ENCODE data around the gene BEST3. TPM values are rescaled to one million over a fixed set of nuclear protein-coding genes. Genes with fewer than 3 reads are reported as not detected.
"Not testable (repeated sequence)": the region's sequence is repeated elsewhere in the genome, so short reads cannot be mapped to it uniquely, and the experiment has no call there.

Gene BEST3
- polyA plus RNA-seq, 1 donor from 2014 or later, result not detected

DNA sequence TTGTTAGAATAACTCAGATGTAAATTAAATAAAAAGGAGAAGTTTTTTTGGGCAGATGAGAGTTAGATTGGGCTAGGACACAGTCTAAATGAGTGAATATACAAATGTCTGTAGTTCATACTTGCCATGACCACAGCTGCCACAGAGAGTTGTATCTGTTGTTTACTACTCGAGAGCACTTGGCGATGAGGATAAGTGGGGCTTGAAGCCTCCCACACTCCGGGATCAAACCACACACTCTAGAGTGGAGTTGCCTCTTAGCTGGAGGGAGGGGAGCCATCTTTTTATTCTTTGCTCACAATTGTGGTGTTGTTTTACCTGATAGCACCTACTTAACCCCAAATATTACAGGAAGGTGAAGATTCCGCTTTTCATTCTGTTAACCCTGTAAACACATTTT lies 27.5 kb downstream of the BEST3 start:
- Mint-ChIP-seq H3K4me3 (no peak overlapping the region), H3K4me1 (no peaks in the 10 kb centered on the region)

DNA sequence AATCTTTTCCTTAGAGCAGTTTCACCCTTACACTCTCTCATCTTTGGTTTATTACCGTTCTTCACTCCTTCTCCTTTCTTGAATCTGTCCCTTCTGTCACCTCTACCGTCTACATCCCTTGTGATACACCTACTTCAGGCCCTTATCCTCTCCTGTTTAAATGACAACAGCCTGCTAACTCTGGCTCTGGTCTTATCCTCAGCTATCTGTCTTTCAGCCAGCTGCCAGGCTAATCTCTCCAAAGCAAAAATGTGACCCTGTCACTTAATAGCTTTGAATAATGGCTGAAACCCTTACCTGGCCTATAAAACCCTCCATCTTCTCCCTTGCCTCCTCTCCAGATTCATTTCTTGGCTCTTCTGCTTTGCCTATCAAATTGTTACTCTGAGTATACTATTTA lies 32.3 kb downstream of the BEST3 start:
- Mint-ChIP-seq H3K27ac (no peak overlapping the region), H3K9me3 (no peaks in the 10 kb centered on the region), H3K4me3 (no peak overlapping the region), H3K27me3 (no peaks in the 10 kb centered on the region), H3K4me1 (no peaks in the 10 kb centered on the region), H3K36me3 (no peaks in the 10 kb centered on the region)

More for the DNA sequence above, 27.5 kb downstream of the BEST3 start:
- H3K27ac Mint-ChIP-seq, result no peak overlapping the region
- no peaks in the 10 kb centered on the region for H3K27me3 Mint-ChIP-seq
- H3K9me3 Mint-ChIP-seq, result no peaks in the 10 kb centered on the region
- H3K36me3 Mint-ChIP-seq, result no peaks in the 10 kb centered on the region

DNA sequence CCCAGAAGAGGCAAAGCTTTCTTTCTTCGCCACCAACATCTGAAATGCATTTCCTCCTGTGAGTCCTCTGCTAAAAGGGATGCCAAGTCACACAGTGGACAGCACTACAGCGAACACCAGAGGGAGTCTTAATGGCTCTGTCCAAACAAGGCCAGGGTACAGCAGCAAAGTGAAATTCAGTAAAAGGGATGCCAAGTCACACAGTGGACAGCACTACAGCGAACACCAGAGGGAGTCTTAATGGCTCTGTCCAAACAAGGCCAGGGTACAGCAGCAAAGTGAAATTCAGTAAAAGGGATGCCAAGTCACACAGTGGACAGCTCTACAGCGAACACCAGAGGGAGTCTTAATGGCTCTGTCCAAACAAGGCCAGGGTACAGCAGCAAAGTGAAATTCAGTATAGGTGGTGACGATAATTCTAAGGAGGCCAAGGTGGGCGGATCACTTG lies 34.1 kb downstream of the BEST3 start:
- not testable (repeated sequence) for H3K4me1 Mint-ChIP-seq, H3K27me3 Mint-ChIP-seq, H3K4me3 Mint-ChIP-seq, H3K27ac Mint-ChIP-seq, H3K9me3 Mint-ChIP-seq, H3K36me3 Mint-ChIP-seq

DNA sequence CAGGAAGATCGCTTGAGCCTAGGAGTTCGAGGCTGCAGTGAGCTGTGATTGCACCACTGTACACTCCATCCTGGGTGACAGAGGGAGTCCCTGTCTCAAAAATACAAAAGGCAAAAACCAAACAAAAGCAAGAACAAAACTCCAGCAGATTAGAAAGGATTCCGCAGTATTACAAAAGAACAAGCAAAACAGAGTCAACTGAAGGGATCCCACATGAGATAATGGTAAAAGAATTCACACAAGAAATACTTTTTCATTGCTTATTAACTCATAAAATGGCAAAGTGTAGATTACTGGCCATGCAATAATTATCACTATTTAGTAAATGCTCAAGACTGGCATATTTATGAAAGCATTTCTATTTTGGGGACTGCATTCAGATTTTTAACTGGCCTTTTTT lies 35.4 kb downstream of the BEST3 start:
- Mint-ChIP-seq H3K27ac (no peak overlapping the region), H3K27me3 (peaks cover 2% of the 10 kb centered on the region), H3K9me3 (no peaks in the 10 kb centered on the region), H3K36me3 (no peaks in the 10 kb centered on the region), H3K4me3 (no peak overlapping the region), H3K4me1 (no peaks in the 10 kb centered on the region)

DNA sequence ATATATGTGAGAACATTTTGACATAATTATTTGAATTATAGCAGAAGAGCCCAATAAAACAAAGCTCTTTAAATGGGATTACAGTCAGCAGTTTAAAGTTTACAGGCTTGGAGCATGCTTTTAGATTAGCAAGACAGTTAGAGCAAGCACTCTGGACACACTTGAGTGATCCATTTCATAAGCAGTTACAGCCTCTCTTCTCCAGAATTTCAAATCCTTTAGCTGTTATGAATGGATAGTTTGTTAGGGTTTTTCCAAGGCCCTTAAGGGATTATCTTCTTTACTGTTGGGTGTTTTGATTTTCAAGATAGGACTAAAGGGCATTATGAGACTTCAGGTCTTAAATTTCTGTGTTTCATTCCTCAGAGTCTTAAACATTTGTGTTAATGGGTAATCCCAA lies 36.3 kb downstream of the BEST3 start:
- Mint-ChIP-seq H3K27me3 (peaks cover 3% of the 10 kb centered on the region), H3K27ac (no peak overlapping the region), H3K4me1 (no peaks in the 10 kb centered on the region), H3K9me3 (no peaks in the 10 kb centered on the region), H3K36me3 (no peaks in the 10 kb centered on the region), H3K4me3 (no peak overlapping the region)

DNA sequence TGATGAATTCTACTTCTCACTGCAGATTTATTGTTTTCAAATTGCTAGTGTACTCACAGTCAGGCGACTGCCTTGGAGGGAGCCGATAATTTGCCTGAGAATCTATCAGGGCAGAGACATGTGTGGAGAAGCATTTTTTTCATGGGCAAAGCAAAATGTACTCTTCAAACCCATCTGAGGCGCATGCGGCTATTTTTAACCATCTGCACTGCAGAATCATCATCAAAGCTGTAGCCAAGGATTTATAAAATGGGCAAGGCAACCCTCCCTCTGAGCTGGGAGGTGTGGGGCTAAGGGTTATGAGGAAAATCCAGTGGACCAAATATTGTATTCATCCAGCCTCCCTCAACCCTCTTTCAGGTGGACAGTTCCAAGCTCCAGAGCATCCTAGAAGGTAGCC lies 37.7 kb downstream of the BEST3 start:
- Mint-ChIP-seq H3K27ac (no peak overlapping the region), H3K36me3 (no peaks in the 10 kb centered on the region), H3K9me3 (no peaks in the 10 kb centered on the region), H3K27me3 (peaks cover 4% of the 10 kb centered on the region), H3K4me1 (no peaks in the 10 kb centered on the region), H3K4me3 (no peak overlapping the region)

DNA sequence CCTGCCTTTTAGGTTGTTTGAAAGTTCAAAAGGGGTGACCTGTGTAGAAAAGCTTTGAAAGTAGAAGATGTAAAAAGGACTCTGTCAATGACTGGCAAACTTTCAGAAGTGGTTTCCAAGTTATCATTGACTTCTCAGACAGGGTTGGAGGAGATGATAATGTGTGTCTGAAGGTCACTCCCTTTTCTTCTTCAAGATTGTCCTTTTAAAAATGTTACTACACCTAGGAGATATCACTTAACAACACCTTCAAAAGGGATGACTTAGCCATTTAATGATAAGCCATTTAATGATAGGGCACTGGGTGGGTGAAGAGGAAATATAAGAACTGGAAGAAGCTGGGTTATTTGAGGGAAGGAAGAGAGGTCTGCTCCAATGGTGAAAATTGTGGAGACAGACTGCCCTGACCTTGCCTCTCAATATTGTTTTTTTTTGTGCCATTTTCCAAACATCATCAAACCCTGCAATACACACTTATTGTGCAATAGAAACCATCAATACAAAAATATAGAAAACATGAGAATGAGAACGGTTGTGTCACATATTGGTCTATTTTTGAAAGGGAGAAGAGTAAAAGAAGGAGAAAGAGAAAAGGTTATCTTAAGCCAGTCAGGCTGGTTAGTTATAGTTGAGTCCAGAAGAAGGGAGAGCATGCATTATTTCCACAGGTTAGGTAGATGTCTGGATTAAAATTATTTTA lies 38.8 kb downstream of the BEST3 start:
- H3K27ac Mint-ChIP-seq, result no peak overlapping the region
- H3K27me3 Mint-ChIP-seq, result peaks cover 4% of the 10 kb centered on the region

DNA sequence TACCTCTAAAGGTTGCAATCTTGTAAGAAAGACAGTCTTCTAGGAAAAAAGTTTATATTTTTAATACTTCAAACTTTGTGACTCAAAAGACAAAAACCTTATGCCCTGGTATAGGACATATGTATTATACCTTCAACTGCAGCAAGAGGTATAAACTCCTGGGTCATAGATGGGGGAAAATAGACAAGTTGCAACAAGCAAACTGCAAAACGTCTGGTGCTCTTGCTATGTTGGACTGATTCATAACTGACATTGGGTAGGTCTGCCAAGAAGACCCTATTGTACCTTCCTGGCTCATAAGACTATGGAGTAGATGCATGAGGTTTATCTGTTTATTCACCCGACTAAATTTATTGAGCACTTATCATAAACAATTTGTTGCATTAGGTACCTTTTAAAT lies 40.9 kb downstream of the BEST3 start:
- no peak overlapping the region for H3K4me3 Mint-ChIP-seq
- no peaks in the 10 kb centered on the region for H3K36me3 Mint-ChIP-seq
- H3K4me1 Mint-ChIP-seq, result no peaks in the 10 kb centered on the region
- no peak overlapping the region for H3K27ac Mint-ChIP-seq
- H3K27me3 Mint-ChIP-seq, result peaks cover 4% of the 10 kb centered on the region
- H3K9me3 Mint-ChIP-seq, result no peaks in the 10 kb centered on the region

More for the DNA sequence above, 38.8 kb downstream of the BEST3 start:
- Mint-ChIP-seq H3K36me3 (no peaks in the 10 kb centered on the region), H3K4me3 (no peak overlapping the region), H3K9me3 (no peaks in the 10 kb centered on the region), H3K4me1 (no peaks in the 10 kb centered on the region)

DNA sequence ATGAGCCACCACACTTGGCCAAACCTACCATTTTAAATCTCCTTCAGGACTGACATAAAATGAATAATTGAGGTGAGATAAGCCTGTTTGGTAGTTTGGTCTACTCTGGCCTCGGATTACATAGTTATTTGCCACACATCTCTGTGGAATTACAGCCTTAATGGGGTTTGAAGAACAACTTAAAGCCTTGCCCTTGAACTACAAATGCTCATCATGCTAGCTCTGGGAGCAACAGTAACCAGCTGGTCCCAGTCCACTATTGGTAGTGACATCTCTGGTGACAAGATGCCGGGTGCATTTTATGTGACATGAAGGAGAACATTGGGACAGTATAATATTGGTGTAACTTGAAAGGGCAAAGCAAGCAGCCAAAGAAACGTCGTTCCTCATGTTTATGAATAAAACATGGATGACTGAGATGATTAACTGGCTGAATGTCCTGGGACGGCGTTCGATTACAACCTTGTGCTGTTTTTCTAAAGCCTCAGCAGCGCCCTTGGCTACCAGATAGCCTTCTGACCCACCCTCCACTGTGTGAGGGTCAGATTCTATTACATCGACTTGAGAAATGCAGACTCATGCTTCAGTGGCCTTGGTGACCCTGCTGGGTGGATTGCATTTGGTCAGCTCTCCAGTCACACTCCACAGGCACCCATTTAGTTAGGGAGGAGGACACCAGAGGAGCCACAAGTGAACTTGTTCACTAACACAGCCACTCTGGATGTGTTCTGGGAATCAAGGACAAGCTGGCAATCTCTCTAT lies 41.5 kb downstream of the BEST3 start:
- Mint-ChIP-seq H3K27me3 (peaks cover 4% of the 10 kb centered on the region), H3K4me3 (no peak overlapping the region)

DNA sequence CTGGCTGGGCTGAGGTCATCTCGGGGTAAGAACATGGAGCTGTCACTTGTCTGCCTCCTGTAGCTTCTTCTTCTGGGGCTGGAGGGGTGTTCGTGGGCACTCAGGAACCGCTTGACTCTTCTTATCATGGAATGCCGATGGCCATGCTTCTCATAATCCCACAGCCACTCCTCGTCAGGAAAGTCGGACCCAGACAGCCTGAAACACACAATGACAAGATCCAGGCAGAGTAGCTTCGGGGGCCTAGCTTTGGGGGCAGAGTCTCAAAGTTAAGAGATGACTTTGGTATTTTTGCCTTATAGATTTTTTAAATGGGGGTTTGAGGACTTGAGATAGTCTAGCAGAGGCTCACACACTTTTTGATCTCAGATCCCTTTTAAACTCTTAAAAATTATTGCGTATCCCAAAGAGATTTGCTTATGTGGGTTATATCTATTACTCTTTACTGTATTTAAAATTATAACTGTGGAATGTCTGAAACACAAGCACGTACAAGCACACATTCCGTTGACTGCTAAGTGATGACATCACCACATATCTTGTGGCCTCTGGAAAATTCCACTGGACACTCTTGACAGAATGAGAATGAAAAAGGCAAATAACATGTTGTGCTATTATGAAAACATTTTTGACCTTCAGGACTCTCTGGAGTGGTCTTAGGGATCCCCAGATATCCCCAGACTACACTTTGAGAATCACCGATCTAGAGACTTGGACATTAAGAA lies 43.3 kb downstream of the BEST3 start:
- no peak overlapping the region for H3K27ac Mint-ChIP-seq

More for the DNA sequence above, 41.5 kb downstream of the BEST3 start:
- Mint-ChIP-seq H3K4me1 (no peaks in the 10 kb centered on the region), H3K27ac (no peak overlapping the region), H3K9me3 (no peaks in the 10 kb centered on the region), H3K36me3 (no peaks in the 10 kb centered on the region)

DNA sequence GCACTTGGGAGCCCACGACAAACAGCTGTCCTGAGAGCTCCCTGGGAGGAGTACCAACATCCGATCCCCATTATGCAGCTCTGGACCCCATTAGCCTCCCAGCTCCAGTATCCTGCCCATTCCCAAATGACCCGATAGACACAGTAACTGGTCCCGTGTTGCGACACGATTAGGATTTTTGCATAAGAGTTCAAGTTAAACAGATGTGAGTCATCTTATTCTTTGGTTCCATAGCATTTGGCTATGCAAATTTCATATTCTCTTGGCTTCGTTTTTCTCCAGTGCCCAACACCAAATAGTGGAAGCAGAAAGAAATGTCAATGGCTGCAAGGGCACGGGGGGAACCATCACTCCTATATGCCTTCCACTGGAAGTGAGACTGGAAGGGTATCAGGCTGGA lies 45.4 kb downstream of the BEST3 start:
- Mint-ChIP-seq H3K27me3 (peaks cover 4% of the 10 kb centered on the region), H3K27ac (no peak overlapping the region), H3K36me3 (no peaks in the 10 kb centered on the region)

More for the DNA sequence above, 43.3 kb downstream of the BEST3 start:
- Mint-ChIP-seq H3K36me3 (no peaks in the 10 kb centered on the region), H3K4me3 (no peak overlapping the region), H3K9me3 (no peaks in the 10 kb centered on the region), H3K27me3 (peaks cover 4% of the 10 kb centered on the region), H3K4me1 (no peaks in the 10 kb centered on the region)

DNA sequence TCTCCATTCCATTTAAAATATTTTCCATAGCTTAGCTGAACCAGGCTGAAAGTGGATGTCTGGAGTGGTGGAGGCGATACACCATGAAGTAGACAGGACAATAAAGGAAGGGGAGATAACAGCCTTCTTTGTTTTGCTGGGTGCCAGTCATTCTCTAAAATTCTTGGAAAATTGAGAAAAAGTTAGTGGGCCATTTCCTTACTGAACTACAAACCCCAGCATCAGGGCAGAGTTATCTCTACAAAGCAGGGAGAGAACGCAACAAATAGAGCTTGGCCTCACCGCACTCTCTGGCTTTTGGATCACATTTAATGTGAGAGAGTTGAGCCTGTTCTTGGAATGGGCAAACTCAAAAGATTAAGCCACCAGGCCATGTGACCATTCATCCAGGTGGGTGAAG lies 47.2 kb downstream of the BEST3 start:
- H3K27ac Mint-ChIP-seq, result no peak overlapping the region
- no peaks in the 10 kb centered on the region for H3K36me3 Mint-ChIP-seq
- H3K4me1 Mint-ChIP-seq, result no peaks in the 10 kb centered on the region
- H3K9me3 Mint-ChIP-seq, result no peaks in the 10 kb centered on the region
- H3K27me3 Mint-ChIP-seq, result peaks cover 8% of the 10 kb centered on the region
- H3K4me3 Mint-ChIP-seq, result no peak overlapping the region

More for the DNA sequence above, 45.4 kb downstream of the BEST3 start:
- Mint-ChIP-seq H3K4me1 (no peaks in the 10 kb centered on the region), H3K4me3 (no peak overlapping the region), H3K9me3 (no peaks in the 10 kb centered on the region)

DNA sequence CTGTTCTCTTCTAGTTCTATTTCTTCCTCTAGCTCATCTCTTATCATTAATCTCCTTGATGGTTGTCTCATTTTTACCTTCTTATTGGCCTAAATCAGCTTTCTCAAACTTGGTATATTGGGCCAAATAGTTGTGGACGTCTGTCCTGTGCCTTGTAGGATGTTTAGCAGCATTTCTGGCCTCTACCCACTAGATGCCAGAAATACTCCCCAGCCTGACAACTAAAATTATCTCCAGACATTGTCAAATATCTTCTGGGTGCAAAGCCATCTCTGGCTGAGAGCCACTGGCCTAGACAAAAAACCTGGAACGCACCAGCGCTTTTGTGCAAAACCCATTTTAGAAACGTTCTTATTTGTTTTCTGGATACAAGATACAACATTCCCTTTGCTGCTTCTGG lies 49.6 kb downstream of the BEST3 start:
- Mint-ChIP-seq H3K36me3 (no peaks in the 10 kb centered on the region), H3K4me3 (no peak overlapping the region), H3K4me1 (no peaks in the 10 kb centered on the region)

DNA sequence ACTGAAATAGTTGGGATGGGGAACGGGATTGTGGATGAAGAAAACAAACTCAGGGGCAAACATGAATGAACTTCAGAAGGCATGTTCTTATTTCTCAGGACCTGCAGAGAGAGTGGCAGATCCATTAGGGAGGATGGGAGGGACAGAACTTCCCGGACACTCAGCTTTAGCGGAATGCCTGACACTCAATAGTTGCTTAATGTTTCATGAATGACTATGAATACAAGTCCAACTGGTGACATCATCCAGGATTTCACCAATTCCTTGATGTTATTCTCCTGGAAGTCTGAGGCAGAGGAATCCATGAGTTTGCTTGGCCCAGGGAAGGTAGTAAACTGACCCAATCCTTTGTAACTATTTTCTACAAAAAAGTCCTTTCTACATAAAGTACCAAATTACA lies 50.6 kb downstream of the BEST3 start:
- no peaks in the 10 kb centered on the region for H3K36me3 Mint-ChIP-seq
- no peak overlapping the region for H3K27ac Mint-ChIP-seq
- no peaks in the 10 kb centered on the region for H3K9me3 Mint-ChIP-seq
- no peak overlapping the region for H3K4me3 Mint-ChIP-seq
- no peaks in the 10 kb centered on the region for H3K4me1 Mint-ChIP-seq
- H3K27me3 Mint-ChIP-seq, result peaks cover 11% of the 10 kb centered on the region

More for the DNA sequence above, 49.6 kb downstream of the BEST3 start:
- Mint-ChIP-seq H3K27ac (no peak overlapping the region), H3K27me3 (peaks cover 11% of the 10 kb centered on the region), H3K9me3 (no peaks in the 10 kb centered on the region)

DNA sequence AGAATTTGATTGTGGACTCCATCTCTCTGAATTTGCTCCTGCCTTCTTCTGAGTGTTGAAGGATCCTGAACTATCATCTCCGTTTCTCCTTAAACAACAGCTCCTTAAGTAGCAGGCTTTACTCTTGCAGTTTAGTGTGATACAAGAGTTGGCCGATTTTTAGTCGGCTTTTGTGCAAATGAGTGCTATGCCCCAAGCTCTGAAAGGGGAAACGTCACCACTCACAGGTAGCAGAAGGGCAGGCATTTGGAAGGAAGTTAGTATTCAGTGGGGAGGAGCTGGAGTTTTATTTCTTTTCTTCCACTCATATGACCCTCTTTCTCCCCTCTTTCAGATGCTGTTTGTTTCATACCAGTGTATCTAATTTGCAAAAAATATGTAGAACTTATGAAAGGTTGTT lies 51.9 kb downstream of the BEST3 start:
- Mint-ChIP-seq H3K9me3 (no peaks in the 10 kb centered on the region), H3K27ac (no peak overlapping the region), H3K4me3 (no peak overlapping the region), H3K4me1 (no peaks in the 10 kb centered on the region), H3K27me3 (peaks cover 11% of the 10 kb centered on the region), H3K36me3 (no peaks in the 10 kb centered on the region)
